NT2/D1 (cell line): Measurements from ENCODE around the gene ACTN2.

Source experiments
- SUZ12 ChIP-seq: IDR thresholded peaks from 2 replicates; pipeline ENCODE4 v1.6.1; 2011; ENCODE audit not compliant: insufficient read length, insufficient read depth; ENCODE audit errors: extremely low read depth
- ZNF274 ChIP-seq: IDR thresholded peaks from 2 replicates; pipeline ENCODE4 v1.6.1; 2011; ENCODE audit warnings: mild to moderate bottlenecking, low read depth, low read length

GRCh38 chr1:236705771-236706170, 19.5 kb downstream of the ACTN2 start:
- TF ChIP-seq SUZ12 (no peak), ZNF274 (no peak)
